Stimulated activated naive CD4-positive, alpha-beta T cell (primary cell): ENCODE data around the gene C20orf204.
"Not testable (repeated sequence)": the region's sequence is repeated elsewhere in the genome, so short reads cannot be mapped to it uniquely, and the experiment has no call there.

Experiments
- DNase-seq, 6 experiments: peaks; one replicate each; lab custom pipeline; 2025; lab: John Stamatoyannopoulos, UW

The C20orf204 gene

DNA sequence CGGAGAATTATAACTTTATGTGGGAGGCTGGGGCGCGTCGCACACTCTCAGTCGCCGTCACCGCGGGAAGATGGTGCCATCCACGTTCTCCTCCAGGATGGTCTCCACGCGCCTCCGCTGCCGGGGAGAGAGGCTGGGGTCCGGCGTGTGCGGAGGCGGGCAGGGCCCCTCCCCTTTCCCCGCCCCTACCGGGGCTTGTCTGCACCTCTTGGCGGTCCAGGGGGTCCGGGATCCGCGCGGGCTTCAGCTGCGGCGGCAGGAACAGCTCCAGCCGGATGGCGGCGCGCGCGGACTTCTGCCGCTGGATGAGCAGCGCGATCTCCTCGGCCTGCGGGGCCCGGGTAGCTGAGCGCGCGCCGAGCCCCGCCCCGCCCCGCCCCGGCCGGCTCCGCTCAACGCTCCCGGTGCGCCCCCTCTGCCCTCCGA is 47.4 kb downstream of the C20orf204 start:
- DNase-seq: peak; percentile 35 to 59 (median 46)

DNA sequence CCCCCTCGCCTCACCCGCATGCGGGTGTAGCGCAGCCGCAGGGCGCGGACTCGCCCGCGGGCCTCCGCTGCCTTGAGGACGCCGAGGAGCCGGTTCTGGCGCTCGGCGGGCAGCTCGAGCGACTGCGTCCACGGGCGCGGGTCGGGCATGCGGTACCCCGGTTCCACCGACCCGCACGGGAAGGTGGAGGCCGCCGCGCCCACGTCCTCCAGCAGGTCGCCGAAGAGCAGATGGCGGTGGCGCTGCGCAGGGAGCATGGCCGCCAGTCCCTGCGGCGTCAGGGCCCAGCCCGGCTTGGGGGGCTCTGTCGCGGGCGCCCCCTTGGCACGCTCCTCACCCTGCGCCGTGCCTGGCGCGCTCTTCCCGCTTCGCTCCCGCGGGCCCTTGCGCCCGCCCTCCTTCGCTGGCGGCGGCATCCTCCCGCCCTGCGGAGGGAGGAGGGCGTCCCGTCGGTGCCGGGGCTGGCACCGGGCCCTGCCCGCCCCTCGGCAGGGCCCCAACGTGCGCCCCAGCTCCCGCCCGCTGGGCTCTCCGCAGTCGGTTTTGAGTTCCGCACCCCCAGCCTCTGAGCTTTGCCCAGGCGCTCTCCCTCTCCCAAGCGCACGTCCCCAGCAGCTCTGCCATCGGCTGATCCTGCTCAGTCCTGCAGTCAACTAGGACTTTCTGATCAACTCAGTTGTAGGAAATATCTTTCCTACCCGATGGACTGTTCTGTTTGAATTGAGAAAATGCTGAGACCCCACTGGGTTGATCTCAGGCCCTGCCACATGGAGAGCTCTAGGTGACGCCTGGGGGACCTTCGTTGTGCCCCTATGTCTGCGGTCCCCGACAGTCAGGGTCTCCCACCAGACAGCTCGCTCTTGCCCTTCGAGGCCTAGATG is 48.1 kb downstream of the C20orf204 start, which contains the start of gene LKAAEAR1:
Gene LKAAEAR1, minus strand, starts transcription at position 595 of the 881 bp plus-strand sequence. Its CDS starts 179 bp downstream, at position 416.
- DNase-seq: peak in 2 of 6 experiments; percentile 20 to 22

DNA sequence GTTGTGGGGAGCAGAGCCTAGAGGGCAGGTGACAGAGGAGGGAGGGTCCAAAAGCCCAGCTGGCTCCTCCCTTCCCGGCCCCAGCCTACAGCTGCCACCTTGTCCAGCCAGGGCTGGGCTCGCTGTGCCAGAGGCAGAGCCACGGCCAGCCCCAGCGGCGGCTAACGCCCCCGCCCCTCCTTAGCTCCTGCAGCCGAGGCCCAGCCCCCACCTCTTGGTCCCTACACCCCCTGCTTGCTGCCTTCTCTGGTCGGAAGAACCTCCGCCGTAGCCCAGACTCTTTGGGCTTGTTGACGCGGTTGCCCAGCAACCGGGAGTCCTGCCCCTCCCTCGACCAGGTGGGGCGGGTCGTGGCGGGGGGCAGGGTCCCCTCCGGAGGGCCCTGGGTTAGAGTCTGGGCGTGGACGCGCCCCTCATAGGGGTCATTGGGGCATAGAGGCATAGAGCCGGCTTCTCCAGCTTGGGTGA is 48.7 kb downstream of the C20orf204 start:
- DNase-seq: no peak

DNA sequence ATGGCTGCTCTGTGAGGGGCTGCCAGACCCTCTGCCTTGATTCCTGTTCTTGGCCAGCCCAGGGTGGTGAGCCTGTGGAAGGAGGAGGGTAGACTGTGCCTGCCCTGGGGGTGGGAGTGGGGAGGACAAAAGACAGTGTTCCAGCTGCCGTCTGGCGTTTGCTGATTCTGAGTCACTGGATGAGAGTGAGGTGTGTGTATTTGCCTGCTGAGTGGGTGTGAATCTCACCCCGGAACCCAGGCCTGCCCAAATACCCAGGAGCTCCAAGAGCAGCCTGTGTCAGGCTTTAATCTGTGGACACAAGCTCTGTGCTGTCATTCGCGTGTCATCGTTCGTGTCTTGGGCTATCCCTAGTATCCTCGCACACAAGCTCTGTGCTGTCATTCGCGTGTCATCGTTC is 50.8 kb downstream of the C20orf204 start:
- no peak for DNase-seq

DNA sequence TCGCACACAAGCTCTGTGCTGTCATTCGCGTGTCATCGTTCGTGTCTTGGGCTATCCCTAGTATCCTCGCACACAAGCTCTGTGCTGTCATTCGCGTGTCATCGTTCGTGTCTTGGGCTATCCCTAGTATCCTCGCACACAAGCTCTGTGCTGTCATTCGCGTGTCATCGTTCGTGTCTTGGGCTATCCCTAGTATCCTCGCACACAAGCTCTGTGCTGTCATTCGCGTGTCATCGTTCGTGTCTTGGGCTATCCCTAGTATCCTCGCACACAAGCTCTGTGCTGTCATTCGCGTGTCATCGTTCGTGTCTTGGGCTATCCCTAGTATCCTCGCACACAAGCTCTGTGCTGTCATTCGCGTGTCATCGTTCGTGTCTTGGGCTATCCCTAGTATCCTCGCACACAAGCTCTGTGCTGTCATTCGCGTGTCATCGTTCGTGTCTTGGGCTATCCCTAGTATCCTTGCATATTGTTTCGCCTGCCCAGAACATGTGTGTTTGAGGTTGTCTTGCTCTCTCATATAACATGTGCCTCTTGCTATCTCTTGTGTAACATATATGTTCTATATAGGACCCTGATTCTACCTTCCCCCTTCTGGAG is 51.3 kb downstream of the C20orf204 start:
- DNase-seq: not testable (repeated sequence)

DNA sequence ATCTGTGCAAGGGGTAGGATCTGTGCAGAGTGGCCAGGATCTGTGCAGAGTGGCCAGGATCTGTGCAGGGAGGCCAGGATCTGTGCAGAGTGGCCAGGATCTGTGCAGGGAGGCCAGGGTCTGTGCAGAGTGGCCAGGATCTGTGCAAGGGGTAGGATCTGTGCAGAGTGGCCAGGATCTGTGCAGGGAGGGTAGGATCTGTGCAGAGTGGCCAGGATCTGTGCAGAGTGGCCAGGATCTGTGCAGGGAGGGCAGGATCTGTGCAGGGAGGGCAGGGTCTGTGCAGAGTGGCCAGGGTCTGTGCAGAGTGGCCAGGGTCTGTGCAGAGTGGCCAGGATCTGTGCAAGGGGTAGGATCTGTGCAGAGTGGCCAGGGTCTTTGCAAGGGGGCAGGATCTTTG is 52.6 kb downstream of the C20orf204 start:
- not testable (repeated sequence) for DNase-seq
